ENCODE measurements around the gene PPP1R13L.
"Not testable (repeated sequence)": the region's sequence is repeated elsewhere in the genome, so short reads cannot be mapped to it uniquely, and the experiment has no call there.

The PPP1R13L gene

GRCh38 chr19:45344621-45345505, 60.0 kb downstream of the PPP1R13L start:
- DNase-seq = no peak

GRCh38 chr19:45342911-45343310, 62.0 kb downstream of the PPP1R13L start:
- no peak for DNase-seq

- DNase-seq = no peak
These were observed 63.9 kb downstream of the PPP1R13L start for GRCh38 chr19:45340899-45341453.

- DNase-seq = peak; percentile 52
These were observed 64.5 kb downstream of the PPP1R13L start, which contains the start of gene KLC3 for GRCh38 chr19:45340232-45340898. Gene KLC3, plus strand, starts transcription at chr19:45340750. Its CDS starts 4,792 bp downstream, at chr19:45345542.

GRCh38 chr19:45339629-45340028, 65.2 kb downstream of the PPP1R13L start:
- DNase-seq = no peak

- no peak for DNase-seq
These were observed 68.1 kb downstream of the PPP1R13L start for GRCh38 chr19:45336696-45337251.

- DNase-seq = not testable (repeated sequence)
These were observed 70.0 kb downstream of the PPP1R13L start for GRCh38 chr19:45334881-45335280.

GRCh38 chr19:45333609-45334303, 71.1 kb downstream of the PPP1R13L start:
- no peak for DNase-seq

- DNase-seq = no peak
These were observed 73.5 kb downstream of the PPP1R13L start for GRCh38 chr19:45331411-45331810.

Measured in activated CD4-positive, alpha-beta T cell treated with anti-CD3 and anti-CD28 coated beads for 48 hours (primary cell).